ENCODE results near the gene DNM3.

DNM3 gene

DNA sequence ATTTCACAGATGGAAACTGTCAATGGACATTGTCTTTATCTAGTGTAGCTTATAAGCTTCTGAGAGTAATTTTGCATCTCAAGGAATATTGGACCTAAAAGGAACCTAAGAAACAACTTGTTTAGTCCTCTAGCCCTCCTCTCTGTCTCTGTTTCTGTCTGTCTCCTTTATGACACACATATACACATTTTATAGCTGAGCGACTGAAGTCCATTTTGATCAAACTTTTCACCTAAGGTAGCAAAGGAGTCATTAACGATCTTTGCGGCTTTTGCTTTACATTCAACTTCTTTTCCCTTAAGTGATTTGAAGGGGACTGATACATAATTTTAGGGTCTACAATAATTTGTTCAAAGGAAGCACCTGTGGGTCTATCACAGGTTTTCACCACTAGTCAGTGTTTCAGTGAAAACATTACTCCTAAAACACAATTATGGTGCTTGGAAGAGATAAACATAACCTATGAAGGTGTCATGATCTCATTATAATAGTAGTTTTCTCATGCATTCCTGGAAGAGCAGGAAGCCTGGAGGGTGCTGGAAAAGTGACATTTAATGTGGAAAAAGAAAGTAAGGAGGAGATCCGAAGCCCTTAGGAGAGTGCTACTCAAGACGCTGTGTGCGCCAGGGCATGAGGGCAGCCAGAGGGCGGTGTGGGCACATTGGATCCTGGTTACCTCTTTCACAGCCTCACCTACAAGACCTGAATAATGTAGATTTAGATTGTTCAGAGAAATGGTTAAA lies 248.6 kb downstream of the DNM3 start:
- Histone ChIP-seq H3K27me3 (ENCODE audit: insufficient read depth, low read length) (no peaks in the 10 kb centered on the region), H3K9me3 (ENCODE audit: insufficient read depth, low read depth, low read length) (no peaks in the 10 kb centered on the region), H3K9ac (ENCODE audit: low read depth, low read length) (no peak overlapping the region), H3K36me3 (ENCODE audit: insufficient read depth, low read depth, low read length) (no peaks in the 10 kb centered on the region), H3K4me1 (ENCODE audit: insufficient read depth, low read length) (peaks cover 15% of the 10 kb centered on the region), H3K4me3 (ENCODE audit: low read length) (no peak overlapping the region), H3K27ac (ENCODE audit: low read length) (no peak overlapping the region)

DNA sequence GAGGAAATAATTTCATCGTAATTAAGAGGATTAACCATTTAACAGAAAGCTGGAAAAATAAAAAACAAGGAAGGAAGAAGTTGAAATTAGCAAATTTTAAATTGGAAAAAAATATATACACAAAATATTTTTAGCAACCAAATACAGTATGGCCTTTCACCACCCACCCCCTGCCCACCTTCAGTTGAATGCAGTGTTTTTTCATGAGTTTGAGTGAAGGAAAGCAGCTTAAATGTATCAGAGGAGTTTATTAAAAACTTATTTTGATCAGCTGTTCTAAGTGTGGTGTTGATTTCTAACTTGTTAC lies 249.2 kb downstream of the DNM3 start:
- H3K27me3 ChIP-seq (ENCODE audit: insufficient read depth, low read length) = no peaks in the 10 kb centered on the region
- H3K9me3 ChIP-seq (ENCODE audit: insufficient read depth, low read depth, low read length) = no peaks in the 10 kb centered on the region
- H3K4me1 ChIP-seq (ENCODE audit: insufficient read depth, low read length) = peaks cover 15% of the 10 kb centered on the region
- H3K36me3 ChIP-seq (ENCODE audit: insufficient read depth, low read depth, low read length) = no peaks in the 10 kb centered on the region
- no peak overlapping the region for H3K9ac ChIP-seq (ENCODE audit: low read depth, low read length)
- no peak overlapping the region for H3K4me3 ChIP-seq (ENCODE audit: low read length)
- H3K27ac ChIP-seq (ENCODE audit: low read length) = no peak overlapping the region

DNA sequence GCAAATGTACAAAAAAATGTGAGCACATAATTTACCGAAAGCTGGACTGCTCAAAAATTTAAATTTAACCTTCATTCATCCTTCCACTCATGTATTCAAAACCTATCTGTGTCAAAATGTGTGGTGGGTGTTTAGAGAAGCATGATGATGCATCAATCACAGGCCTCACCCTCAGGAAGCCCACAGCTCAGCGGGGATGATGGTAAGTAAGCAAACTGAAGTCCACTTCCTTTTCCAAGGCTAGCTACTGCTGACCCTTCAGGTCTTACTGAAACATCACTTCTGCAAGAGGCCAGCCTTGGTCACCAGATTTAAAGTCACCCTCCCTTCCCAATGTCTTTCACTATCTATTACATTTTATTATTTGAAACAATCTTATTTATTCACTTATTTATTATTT lies 254.5 kb downstream of the DNM3 start:
- Histone ChIP-seq H3K27ac (ENCODE audit: low read length) (no peak overlapping the region), H3K36me3 (ENCODE audit: insufficient read depth, low read depth, low read length) (no peaks in the 10 kb centered on the region), H3K9me3 (ENCODE audit: insufficient read depth, low read depth, low read length) (no peaks in the 10 kb centered on the region), H3K4me1 (ENCODE audit: insufficient read depth, low read length) (peaks cover 15% of the 10 kb centered on the region), H3K9ac (ENCODE audit: low read depth, low read length) (no peak overlapping the region), H3K27me3 (ENCODE audit: insufficient read depth, low read length) (no peaks in the 10 kb centered on the region), H3K4me3 (ENCODE audit: low read length) (no peak overlapping the region)

DNA sequence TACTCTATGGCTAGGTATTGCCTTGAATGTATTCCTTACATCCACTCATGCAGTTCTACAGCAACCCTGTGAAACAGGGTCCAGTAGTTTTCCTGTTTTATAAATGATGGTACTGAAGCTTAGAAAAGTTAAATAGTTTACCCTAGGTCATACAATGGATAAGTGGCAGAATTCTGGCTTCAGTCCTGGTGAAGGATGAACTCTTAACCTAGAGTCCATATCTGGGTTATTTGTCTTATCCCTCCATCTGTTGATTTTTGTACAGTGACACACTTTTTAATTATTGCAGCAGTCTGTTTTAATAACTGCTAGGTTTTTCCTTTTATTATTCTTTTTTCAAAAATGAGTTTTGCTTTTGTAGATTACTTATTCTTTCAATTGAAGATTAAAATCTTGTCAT lies 263.9 kb downstream of the DNM3 start:
- Histone ChIP-seq H3K27ac (ENCODE audit: low read length) (no peak overlapping the region), H3K9me3 (ENCODE audit: insufficient read depth, low read depth, low read length) (no peaks in the 10 kb centered on the region), H3K27me3 (ENCODE audit: insufficient read depth, low read length) (no peaks in the 10 kb centered on the region), H3K36me3 (ENCODE audit: insufficient read depth, low read depth, low read length) (no peaks in the 10 kb centered on the region), H3K9ac (ENCODE audit: low read depth, low read length) (no peak overlapping the region), H3K4me3 (ENCODE audit: low read length) (no peak overlapping the region), H3K4me1 (ENCODE audit: insufficient read depth, low read length) (no peaks in the 10 kb centered on the region)

DNA sequence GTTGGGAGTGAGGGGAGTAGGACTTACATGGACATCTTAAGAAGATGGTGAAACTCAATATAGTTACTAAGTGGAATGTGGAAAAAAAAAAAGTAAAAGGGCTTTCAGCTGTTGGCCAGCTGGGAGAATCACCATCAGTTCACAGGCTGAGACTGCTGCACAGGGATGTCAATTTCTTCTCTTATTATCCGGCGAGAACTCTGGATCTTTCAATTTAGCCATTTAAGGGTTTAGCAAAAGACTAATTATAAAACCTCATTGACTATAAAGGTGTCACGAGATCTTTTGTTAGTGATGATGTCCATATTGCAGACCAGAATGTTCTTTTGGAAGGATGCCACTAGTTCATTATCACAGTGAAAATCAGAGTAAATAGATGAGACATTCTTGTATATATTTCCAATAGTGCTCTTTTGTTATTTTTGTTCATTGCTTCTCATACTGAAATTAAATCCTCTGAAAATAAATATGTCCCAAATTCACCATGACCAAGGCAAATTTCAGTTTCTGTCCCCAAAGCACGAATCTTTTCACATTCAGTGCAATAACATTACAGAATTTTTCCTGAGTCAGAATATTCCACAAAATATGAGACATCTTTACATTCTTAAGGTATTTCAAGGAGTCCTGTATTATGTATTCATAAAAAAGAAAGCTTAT lies 266.1 kb downstream of the DNM3 start:
- H3K4me1 ChIP-seq (ENCODE audit: insufficient read depth, low read length) = no peaks in the 10 kb centered on the region
- H3K9ac ChIP-seq (ENCODE audit: low read depth, low read length) = no peak overlapping the region
- H3K9me3 ChIP-seq (ENCODE audit: insufficient read depth, low read depth, low read length) = no peaks in the 10 kb centered on the region
- no peak overlapping the region for H3K27ac ChIP-seq (ENCODE audit: low read length)
- H3K27me3 ChIP-seq (ENCODE audit: insufficient read depth, low read length) = no peaks in the 10 kb centered on the region
- H3K36me3 ChIP-seq (ENCODE audit: insufficient read depth, low read depth, low read length) = no peaks in the 10 kb centered on the region
- no peak overlapping the region for H3K4me3 ChIP-seq (ENCODE audit: low read length)

DNA sequence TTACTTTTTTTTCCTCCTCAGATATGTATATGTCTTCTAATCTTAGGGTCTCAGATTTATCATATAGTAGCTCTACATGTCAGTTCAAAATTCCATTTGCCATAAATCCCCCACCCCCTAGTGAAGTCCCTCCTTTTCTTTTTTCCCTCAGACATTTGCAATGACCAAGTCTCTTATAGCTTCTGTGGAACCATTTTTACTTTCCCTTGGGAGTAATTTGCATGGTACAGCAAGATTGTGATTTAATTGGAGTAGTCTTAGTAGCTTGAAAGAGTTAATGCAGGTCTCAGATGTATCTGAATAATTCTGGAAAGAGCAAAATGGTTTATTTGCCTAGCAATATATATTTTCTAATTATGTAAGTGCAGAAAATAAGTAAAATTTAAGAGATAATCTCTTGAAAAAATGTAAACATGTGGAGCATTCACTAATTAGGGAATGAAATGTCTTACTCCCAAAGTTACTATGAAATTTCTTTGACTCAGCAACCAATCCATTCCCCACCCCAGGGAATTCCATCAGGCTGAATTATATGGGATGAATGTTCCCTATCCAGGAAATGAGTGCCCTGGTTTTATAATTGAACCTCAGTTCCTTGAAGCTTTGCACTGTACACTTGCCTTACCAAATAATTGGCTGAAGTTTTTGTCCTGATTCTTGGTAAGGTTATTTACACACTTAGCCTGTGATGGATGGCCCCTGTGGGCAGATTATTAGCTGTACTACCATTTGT lies 267.0 kb downstream of the DNM3 start:
- no peaks in the 10 kb centered on the region for H3K36me3 ChIP-seq (ENCODE audit: insufficient read depth, low read depth, low read length)
- H3K27me3 ChIP-seq (ENCODE audit: insufficient read depth, low read length) = no peaks in the 10 kb centered on the region
- no peak overlapping the region for H3K4me3 ChIP-seq (ENCODE audit: low read length)
- H3K9me3 ChIP-seq (ENCODE audit: insufficient read depth, low read depth, low read length) = no peaks in the 10 kb centered on the region
- H3K9ac ChIP-seq (ENCODE audit: low read depth, low read length) = no peak overlapping the region
- no peaks in the 10 kb centered on the region for H3K4me1 ChIP-seq (ENCODE audit: insufficient read depth, low read length)
- no peak overlapping the region for H3K27ac ChIP-seq (ENCODE audit: low read length)

DNA sequence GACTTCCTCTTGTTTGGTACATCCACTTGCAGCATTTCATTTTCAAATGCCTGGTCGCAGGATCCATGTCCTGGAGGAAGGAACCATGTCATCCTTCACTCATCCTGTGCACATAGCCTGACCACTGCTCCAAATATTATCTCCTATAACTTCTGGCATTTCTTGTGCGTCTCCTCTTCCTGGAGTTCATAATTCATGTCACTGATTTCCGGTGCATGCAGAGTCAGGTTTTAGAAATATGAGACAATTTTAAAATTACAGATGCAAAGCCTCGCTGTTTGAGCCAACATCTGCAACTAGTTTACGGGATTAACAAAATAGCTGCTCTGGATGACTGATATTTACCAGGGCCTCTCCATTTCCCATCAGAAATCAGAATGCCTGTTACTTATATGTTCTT lies 268.1 kb downstream of the DNM3 start:
- no peak overlapping the region for H3K9ac ChIP-seq (ENCODE audit: low read depth, low read length)
- no peaks in the 10 kb centered on the region for H3K27me3 ChIP-seq (ENCODE audit: insufficient read depth, low read length)
- H3K36me3 ChIP-seq (ENCODE audit: insufficient read depth, low read depth, low read length) = no peaks in the 10 kb centered on the region
- no peaks in the 10 kb centered on the region for H3K4me1 ChIP-seq (ENCODE audit: insufficient read depth, low read length)
- H3K27ac ChIP-seq (ENCODE audit: low read length) = no peak overlapping the region
- H3K9me3 ChIP-seq (ENCODE audit: insufficient read depth, low read depth, low read length) = no peaks in the 10 kb centered on the region
- no peak overlapping the region for H3K4me3 ChIP-seq (ENCODE audit: low read length)

DNA sequence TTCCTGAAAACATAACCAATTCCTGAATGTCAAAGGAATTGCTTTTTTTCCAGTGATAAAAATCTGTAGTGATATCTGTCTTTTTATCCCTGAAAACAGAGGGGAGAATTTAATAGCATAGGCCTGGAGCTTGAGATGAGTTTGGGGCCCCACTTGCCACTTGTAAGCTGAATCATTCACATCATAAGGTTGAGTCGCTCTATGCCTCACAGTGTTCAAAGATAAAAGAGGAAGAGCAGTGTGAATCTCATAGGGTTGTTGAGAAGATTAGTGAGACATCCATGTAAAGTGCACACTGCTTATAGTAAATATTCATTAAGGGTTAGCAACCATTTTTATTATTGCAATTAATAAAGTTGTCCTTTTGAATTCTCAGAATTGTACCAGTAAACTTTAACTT lies 271.3 kb downstream of the DNM3 start:
- Histone ChIP-seq H3K9me3 (ENCODE audit: insufficient read depth, low read depth, low read length) (no peaks in the 10 kb centered on the region), H3K4me3 (ENCODE audit: low read length) (no peak overlapping the region), H3K27ac (ENCODE audit: low read length) (no peak overlapping the region), H3K9ac (ENCODE audit: low read depth, low read length) (no peak overlapping the region), H3K4me1 (ENCODE audit: insufficient read depth, low read length) (0 out of 2 replicates have a peak, but pooled peaks cover 3% of the 10 kb centered on the region), H3K36me3 (ENCODE audit: insufficient read depth, low read depth, low read length) (no peaks in the 10 kb centered on the region), H3K27me3 (ENCODE audit: insufficient read depth, low read length) (no peaks in the 10 kb centered on the region)

DNA sequence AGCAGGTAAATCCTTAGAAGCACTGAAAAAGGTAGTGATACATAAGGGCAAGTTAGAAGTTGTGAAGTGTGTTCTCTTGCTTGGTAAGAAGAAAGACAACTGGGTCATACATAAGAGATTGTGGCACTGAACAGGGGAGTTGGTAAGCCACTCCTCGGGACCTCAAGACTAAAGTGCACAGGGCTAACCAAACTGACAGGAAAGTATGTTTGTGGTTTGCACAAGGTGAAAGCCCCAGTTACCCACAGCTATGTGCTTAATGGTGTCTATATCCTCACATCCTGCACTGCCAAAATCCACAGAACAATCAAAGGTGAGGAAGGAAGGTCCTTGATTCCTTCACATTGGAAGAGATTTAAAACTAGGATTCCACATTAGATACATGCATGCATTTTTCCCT lies 276.5 kb downstream of the DNM3 start:
- Histone ChIP-seq H3K4me3 (ENCODE audit: low read length) (no peak overlapping the region), H3K27ac (ENCODE audit: low read length) (no peak overlapping the region), H3K4me1 (ENCODE audit: insufficient read depth, low read length) (0 out of 2 replicates have a peak, but pooled peaks cover 3% of the 10 kb centered on the region), H3K9me3 (ENCODE audit: insufficient read depth, low read depth, low read length) (no peaks in the 10 kb centered on the region), H3K36me3 (ENCODE audit: insufficient read depth, low read depth, low read length) (no peaks in the 10 kb centered on the region), H3K9ac (ENCODE audit: low read depth, low read length) (no peak overlapping the region), H3K27me3 (ENCODE audit: insufficient read depth, low read length) (no peaks in the 10 kb centered on the region)

DNA sequence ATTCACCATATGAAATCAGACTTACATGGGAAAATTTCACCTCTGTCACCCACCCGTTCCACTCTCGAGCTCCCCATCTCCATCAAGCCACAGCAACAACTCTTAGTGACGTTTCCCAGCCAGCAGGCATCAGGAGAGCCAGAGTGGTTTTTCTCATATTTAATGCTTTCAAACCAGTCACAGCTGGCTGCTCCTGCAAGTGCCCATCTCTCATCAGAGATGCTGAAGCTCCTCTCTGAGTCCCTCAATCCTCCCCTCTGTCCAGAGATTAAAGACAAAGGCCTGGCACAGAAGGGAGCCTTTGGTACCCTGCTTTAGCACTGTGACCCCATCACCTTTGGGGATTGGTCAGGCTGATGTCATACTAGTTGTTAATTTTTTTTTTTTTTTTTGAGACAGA lies 277.3 kb downstream of the DNM3 start:
- Histone ChIP-seq H3K4me3 (ENCODE audit: low read length) (no peak overlapping the region), H3K9ac (ENCODE audit: low read depth, low read length) (no peak overlapping the region), H3K27ac (ENCODE audit: low read length) (no peak overlapping the region), H3K27me3 (ENCODE audit: insufficient read depth, low read length) (no peaks in the 10 kb centered on the region), H3K4me1 (ENCODE audit: insufficient read depth, low read length) (0 out of 2 replicates have a peak, but pooled peaks cover 3% of the 10 kb centered on the region), H3K36me3 (ENCODE audit: insufficient read depth, low read depth, low read length) (no peaks in the 10 kb centered on the region), H3K9me3 (ENCODE audit: insufficient read depth, low read depth, low read length) (no peaks in the 10 kb centered on the region)

DNA sequence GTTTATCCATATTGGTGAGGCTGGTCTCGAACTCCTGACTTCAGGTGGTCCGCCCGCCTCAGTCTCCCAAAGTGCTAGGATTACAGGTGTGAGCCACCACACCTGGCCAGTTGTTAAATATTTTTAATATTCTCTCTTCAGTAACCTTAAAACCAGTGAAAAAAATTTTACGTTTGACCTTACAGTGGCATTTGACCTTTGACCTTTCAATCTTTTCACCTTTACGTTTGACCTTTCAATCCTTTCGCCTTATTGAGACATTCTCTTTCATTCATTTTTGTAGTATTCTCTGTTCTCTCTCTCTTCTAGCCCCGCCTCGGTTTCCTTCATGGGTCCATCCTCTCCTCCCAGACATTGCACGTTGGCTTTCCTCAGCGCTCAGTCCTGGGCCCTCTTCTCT lies 277.9 kb downstream of the DNM3 start:
- Histone ChIP-seq H3K36me3 (ENCODE audit: insufficient read depth, low read depth, low read length) (no peaks in the 10 kb centered on the region), H3K27ac (ENCODE audit: low read length) (no peak overlapping the region), H3K9ac (ENCODE audit: low read depth, low read length) (no peak overlapping the region), H3K4me1 (ENCODE audit: insufficient read depth, low read length) (0 out of 2 replicates have a peak, but pooled peaks cover 3% of the 10 kb centered on the region), H3K4me3 (ENCODE audit: low read length) (no peak overlapping the region), H3K9me3 (ENCODE audit: insufficient read depth, low read depth, low read length) (no peaks in the 10 kb centered on the region), H3K27me3 (ENCODE audit: insufficient read depth, low read length) (no peaks in the 10 kb centered on the region)

DNA sequence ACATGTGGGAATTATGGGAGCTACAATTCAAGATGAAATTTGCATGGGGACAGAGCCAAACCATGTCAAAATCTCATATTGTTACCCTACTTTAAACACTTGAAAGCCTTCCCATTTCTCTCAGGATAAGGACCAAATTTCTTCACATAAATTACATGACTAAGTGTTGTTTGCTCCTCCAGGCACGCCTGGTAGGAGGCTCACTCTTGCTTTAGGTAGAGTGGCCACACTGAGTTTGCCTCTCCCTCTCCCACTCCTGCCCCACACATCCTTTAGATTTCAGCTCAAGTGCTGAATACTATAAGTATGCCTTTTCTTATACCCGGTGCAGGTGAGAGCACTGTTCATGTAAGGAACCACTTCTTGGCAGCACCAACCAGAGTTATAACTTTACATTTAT lies 279.1 kb downstream of the DNM3 start:
- no peak overlapping the region for H3K9ac ChIP-seq (ENCODE audit: low read depth, low read length)

More for the DNA sequence above, 279.1 kb downstream of the DNM3 start:
- no peaks in the 10 kb centered on the region for H3K27me3 ChIP-seq (ENCODE audit: insufficient read depth, low read length)
- H3K4me3 ChIP-seq (ENCODE audit: low read length) = no peak overlapping the region
- no peak overlapping the region for H3K27ac ChIP-seq (ENCODE audit: low read length)
- no peaks in the 10 kb centered on the region for H3K9me3 ChIP-seq (ENCODE audit: insufficient read depth, low read depth, low read length)
- no peaks in the 10 kb centered on the region for H3K36me3 ChIP-seq (ENCODE audit: insufficient read depth, low read depth, low read length)
- H3K4me1 ChIP-seq (ENCODE audit: insufficient read depth, low read length) = no peaks in the 10 kb centered on the region

All from iPS-20b (cell line).